ENCODE measurements around the gene DUT.

DNA sequence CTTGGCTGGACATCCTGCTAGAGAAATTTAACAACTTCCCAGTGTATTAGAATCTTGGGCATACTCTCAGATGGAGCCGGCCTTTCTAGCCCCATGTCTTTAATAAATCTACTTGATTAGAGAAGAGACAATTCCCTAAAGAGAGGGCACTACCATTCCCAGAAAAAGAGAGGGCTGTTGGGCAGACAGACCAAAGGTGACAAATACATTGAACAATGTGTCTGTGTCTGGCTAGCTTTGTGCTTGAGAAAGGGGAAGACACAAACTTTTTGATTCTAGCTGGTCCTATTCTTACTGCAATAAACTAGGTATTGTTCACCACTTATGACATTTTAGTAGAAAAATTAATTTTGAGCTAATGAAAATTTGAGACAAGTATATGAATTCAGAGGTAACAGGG, 57.7 kb downstream of the DUT start:
- no peak for TF ChIP-seq SUZ12 (IDR thresholded peaks at IDR 0.05; ENCODE audit: extremely low read depth, insufficient read depth, insufficient read length)
- TF ChIP-seq ZNF274 (IDR thresholded peaks at IDR 0.05; ENCODE audit: low read depth, low read length) = no peak

All from NT2/D1 (cell line).